Measurements from ENCODE around the gene NOXA1. TPM values are rescaled to one million over a fixed set of nuclear protein-coding genes. Genes with fewer than 3 reads are reported as not detected.
A peak's percentile ranks its signal among the peaks of the same experiment; 100 is the strongest.

Gene NOXA1
- total and polyA plus RNA-seq, 5 donors = 3.1 to 7.5 (median 4.3) TPM

DNA sequence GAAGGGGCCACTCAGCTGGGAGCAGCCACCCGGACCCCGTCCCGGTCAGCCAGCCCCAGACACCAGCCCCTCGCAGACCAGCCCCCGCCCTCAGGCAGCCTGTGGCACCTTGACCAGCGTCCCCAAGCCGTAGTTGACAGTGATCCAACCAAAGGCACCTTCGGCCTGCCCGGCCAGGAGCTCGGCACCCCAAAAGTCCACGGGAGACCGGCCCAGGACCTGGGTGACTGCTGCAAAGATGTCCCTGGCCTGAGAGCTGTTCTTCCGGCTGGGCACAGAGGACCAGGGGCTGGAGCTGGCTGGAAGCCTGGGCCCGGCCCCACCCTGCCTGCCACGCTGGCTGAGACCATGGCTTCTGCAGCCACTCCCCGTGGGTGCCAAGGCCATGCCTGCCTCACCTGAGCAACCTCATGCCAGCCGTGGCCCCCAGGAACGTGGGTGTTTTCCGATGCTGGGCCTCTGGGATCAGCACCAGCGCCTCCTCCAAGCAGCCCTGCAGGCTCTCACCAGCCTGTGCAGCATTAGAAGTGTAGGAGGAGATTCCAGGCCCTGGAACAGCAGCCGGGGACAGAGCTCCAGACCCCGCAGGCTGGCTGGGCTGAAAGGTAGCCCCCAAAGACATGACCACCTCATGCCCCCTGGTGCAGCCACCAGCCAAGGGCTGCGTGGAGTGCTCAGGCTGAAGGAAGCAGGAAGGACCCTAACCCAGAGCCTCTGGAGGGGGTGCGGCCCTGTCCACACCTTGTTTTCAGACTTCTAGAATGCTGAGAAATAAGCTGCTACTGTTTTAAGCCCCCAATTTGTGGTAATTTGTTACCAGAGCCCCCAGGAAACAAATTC lies 13.8 kb downstream of the NOXA1 start:
- H3K27me3 ChIP-seq (ENCODE audit: control insufficient read depth, insufficient read depth) = no peaks in the 10 kb centered on the region
- no peak overlapping the region for H3K4me3 ChIP-seq (ENCODE audit: low read length)
- ATAC-seq = no peak
- 80% methylated on average over 24 of the region's 24 CpGs for WGBS
- DNase-seq = peak; percentile 13 to 58 (median 39)
- no peak overlapping the region for H3K27ac ChIP-seq (ENCODE audit: low read length)
- H3K4me1 ChIP-seq (ENCODE audit: control insufficient read depth, insufficient read depth, low read length) = no peaks in the 10 kb centered on the region
- no peaks in the 10 kb centered on the region for H3K9me3 ChIP-seq (ENCODE audit: control insufficient read depth, low read length)
- intact Hi-C loops (cut with DNase I) = no loop called here

DNA sequence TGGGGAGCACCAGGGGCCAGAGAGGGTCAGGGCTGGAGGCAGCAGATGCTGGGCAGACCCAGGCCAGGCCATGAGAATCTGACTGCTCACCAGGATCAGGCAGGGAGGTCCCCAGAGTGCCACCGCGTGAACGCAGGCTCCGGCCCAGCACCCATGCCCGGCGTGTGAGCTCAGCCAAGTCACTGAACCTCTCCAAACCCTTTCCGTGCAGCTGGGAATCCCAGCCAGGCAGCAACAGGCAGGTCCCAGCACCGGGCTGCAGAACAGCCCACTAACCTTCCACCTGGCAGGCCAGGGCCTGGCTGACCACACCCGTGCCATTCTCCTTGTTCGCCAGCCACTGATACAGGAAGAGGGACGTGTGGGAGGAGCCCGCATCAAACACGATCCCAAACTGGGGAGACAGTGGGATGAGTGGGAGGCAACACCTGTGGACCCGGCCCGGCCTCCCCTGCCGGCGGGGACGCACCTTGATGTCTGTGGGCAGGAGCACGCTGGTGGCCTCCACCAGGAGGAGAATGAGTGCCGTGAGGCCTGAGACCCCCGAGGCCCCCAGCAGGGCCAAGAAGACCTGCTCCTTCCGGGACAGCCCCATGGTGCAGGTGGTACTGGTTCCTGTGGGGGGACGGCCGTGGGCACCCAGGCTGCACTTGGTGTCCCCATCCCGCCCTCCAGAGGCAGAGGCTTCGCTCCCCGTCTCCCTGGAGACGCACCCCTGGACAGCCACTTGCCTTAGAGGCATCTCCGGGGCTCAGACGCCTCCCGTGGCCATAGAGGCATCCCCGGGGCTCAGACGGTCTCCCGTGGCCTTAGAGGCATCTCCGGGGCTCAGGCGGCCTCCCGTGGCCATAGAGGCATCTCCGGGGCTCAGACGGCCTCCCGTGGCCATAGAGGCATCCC lies 14.7 kb downstream of the NOXA1 start:
- no peaks in the 10 kb centered on the region for H3K9me3 ChIP-seq (ENCODE audit: control insufficient read depth, low read length)
- ATAC-seq (no peak), DNase-seq (peak in 2 of 3 donors; percentile 42 to 53)
- intact Hi-C loops (cut with DNase I) = no loop called here
- WGBS = 81% methylated on average over 40 of the region's 40 CpGs
- no peak overlapping the region for H3K4me3 ChIP-seq (ENCODE audit: low read length)
- H3K27me3 ChIP-seq (ENCODE audit: control insufficient read depth, insufficient read depth) = no peaks in the 10 kb centered on the region
- no peak overlapping the region for H3K27ac ChIP-seq (ENCODE audit: low read length)
- H3K4me1 ChIP-seq (ENCODE audit: control insufficient read depth, insufficient read depth, low read length) = no peaks in the 10 kb centered on the region

DNA sequence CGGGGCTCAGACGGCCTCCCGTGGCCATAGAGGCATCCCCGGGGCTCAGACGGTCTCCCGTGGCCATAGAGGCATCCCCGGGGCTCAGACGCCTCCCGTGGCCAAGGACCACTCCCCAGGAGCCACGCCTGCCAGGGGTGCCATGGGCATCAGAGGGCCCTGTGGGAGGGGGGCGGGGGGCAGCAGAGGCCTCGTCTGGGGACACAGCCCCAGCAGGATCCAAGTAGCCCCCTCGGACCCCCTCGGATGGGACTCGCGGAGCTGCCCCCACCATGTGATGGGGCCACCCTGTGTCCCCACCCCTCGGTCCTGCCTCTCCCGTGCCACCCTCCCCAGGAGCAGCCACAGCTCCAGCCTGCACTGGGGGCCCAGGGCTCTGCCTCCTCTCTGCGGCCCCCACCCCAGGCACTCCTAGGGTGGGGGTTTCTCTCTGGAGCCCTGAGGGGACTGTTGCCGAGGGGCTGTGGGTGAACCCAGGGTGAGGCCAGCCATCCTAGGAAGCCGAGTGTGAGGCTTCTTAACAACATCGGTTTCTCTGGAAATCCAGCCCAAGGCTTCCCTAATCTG lies 15.5 kb downstream of the NOXA1 start:
- Histone ChIP-seq H3K27me3 (ENCODE audit: control insufficient read depth, insufficient read depth) (no peaks in the 10 kb centered on the region), H3K4me3 (ENCODE audit: low read length) (no peak overlapping the region), H3K9me3 (ENCODE audit: control insufficient read depth, low read length) (no peaks in the 10 kb centered on the region), H3K27ac (ENCODE audit: low read length) (no peak overlapping the region), H3K4me1 (ENCODE audit: control insufficient read depth, insufficient read depth, low read length) (no peaks in the 10 kb centered on the region)
- 83% methylated on average over 22 of the region's 22 CpGs for WGBS
- ATAC-seq (no peak), DNase-seq (peak; percentile 10 to 58 (median 32))
- intact Hi-C loops (cut with DNase I) = no loop called here

DNA sequence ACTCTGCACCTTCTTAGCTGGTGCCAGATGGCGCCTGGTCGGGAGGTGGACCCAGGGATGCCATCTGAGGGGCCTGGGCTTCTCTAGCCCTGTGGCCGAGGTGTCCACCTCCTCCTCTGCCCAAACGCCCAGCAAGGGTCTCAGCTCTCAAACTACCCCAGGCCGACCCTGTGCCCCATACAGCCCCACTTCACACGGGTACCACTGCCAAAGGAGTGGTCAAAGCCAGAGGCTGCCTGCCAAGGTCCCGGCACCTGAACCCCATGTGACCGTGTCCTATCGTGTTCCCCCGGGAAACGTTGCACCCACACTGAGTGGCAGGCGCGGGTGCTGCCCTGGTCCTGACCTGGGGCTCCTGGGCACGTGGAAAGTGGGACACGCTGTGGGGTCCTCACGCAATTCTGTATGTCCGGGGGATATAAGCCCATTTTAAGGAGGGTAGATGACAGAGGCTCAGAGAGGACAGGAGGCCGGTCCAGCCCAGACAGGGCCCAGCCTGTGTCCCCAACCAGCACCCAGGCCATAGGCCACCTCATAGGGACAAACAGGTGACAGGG lies 16.0 kb downstream of the NOXA1 start:
- Histone ChIP-seq H3K4me3 (ENCODE audit: low read length) (no peak overlapping the region), H3K9me3 (ENCODE audit: control insufficient read depth, low read length) (no peaks in the 10 kb centered on the region), H3K27me3 (ENCODE audit: control insufficient read depth, insufficient read depth) (no peaks in the 10 kb centered on the region), H3K4me1 (ENCODE audit: control insufficient read depth, insufficient read depth, low read length) (no peaks in the 10 kb centered on the region), H3K27ac (ENCODE audit: low read length) (no peak overlapping the region)
- peak; percentile 9 to 41 (median 34) for DNase-seq
- intact Hi-C loops (cut with DNase I) = no loop called here
- 69% methylated on average over 18 of the region's 18 CpGs for WGBS
- no peak for ATAC-seq

DNA sequence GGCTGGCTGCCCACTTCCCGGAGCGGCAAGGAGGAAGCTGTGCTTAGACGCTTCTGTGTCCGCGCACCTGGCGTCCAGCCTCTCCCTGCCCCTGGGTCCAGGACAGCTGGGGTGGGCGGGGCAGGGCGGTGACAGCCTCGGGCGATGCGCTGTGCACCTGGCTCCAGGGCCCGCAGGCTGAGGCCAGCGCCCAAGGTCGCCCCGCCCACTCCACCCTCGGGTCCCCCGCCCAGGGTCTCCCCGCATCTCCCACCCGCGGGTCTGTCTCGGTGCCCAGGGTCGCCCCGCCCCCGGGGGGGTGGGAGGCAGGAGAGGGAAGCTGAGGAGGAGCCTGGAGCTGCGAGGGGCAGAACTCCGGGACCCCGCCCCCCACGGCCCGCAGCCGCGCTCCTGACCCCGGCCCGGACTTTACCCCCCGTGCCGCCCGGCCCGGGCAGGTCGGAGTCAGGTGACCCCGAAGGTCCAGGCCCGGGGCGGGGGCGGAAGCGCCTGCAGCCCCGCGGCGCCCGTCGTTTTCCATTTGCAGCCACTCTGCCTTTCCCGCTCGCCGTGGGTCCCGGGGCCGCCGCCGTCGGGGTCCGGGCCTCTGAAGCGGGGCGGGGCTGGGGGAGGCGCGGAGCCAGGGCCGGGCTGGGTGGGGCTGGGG lies 18.2 kb downstream of the NOXA1 start, which contains the start of gene ENTPD8:
Gene ENTPD8 (minus strand): TSS at position 69 of the 646 bp plus-strand sequence. CDS start 3,072 bp downstream, outside the sequence.
- peak; percentile 20 to 32 for ATAC-seq
- H3K4me3 ChIP-seq (ENCODE audit: low read length) = peak within 1 kb of the TSS; percentile 51

DNA sequence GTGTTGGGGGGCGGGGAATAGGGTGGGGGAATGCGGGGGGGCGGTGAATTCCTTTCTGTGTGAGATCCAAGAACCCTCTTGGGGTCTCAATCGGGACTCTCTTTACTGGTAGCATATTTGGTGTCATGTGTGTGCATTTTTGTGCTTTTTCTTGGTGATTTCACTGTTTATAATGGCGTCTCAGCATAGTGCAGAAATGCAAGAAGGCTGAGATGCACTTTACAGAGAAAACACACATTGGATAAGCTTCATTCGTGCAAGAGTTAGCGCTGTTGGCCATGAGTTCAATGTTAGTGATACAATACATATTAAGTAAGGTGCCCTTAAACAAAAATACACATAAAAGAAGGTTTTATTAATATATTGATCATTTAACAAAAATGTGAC lies 18.7 kb downstream of the NOXA1 start:
- ATAC-seq (no peak), DNase-seq (no peak)
- H3K4me1 ChIP-seq (ENCODE audit: control insufficient read depth, insufficient read depth, low read length) = no peaks in the 10 kb centered on the region
- no peak overlapping the region for H3K27ac ChIP-seq (ENCODE audit: low read length)
- WGBS = 18% methylated on average over 7 of the region's 7 CpGs
- peak overlapping the region; percentile 51 for H3K4me3 ChIP-seq (ENCODE audit: low read length)
- no peaks in the 10 kb centered on the region for H3K9me3 ChIP-seq (ENCODE audit: control insufficient read depth, low read length)
- no peaks in the 10 kb centered on the region for H3K27me3 ChIP-seq (ENCODE audit: control insufficient read depth, insufficient read depth)
- intact Hi-C loops (cut with DNase I) = no loop called here

More for the DNA sequence above, 18.2 kb downstream of the NOXA1 start, which contains the start of gene ENTPD8:
- peak; percentile 30 to 69 (median 65) for DNase-seq
- Histone ChIP-seq H3K9me3 (ENCODE audit: control insufficient read depth, low read length) (no peaks in the 10 kb centered on the region), H3K4me1 (ENCODE audit: control insufficient read depth, insufficient read depth, low read length) (no peaks in the 10 kb centered on the region), H3K27me3 (ENCODE audit: control insufficient read depth, insufficient read depth) (no peaks in the 10 kb centered on the region), H3K27ac (ENCODE audit: low read length) (no peak within 1 kb of the TSS)
- 1% methylated on average over 62 of the region's 62 CpGs for WGBS
- intact Hi-C loops (cut with DNase I) = no loop called here

- no peak overlapping the region for H3K4me3 ChIP-seq (ENCODE audit: low read length)
- no peak overlapping the region for H3K27ac ChIP-seq (ENCODE audit: low read length)
- DNase-seq (no peak), ATAC-seq (no peak)
- no peaks in the 10 kb centered on the region for H3K9me3 ChIP-seq (ENCODE audit: control insufficient read depth, low read length)
- H3K4me1 ChIP-seq (ENCODE audit: control insufficient read depth, insufficient read depth, low read length) = no peaks in the 10 kb centered on the region
- intact Hi-C loops (cut with DNase I) = no loop called here
- no peaks in the 10 kb centered on the region for H3K27me3 ChIP-seq (ENCODE audit: control insufficient read depth, insufficient read depth)
- 86% methylated on average over 14 of the region's 14 CpGs for WGBS
Measured at GRCh38 chr9:137444106-137444790, 21.1 kb downstream of the NOXA1 start.

GRCh38 chr9:137445275-137445807 lies 22.1 kb downstream of the NOXA1 start:
- no peaks in the 10 kb centered on the region for H3K27me3 ChIP-seq (ENCODE audit: control insufficient read depth, insufficient read depth)
- H3K4me1 ChIP-seq (ENCODE audit: control insufficient read depth, insufficient read depth, low read length) = no peaks in the 10 kb centered on the region
- peak; percentile 47 to 60 for ATAC-seq
- WGBS = 18% methylated on average over 14 of the region's 14 CpGs
- H3K4me3 ChIP-seq (ENCODE audit: low read length) = no peak overlapping the region
- intact Hi-C loops (cut with DNase I) = no loop called here
- H3K9me3 ChIP-seq (ENCODE audit: control insufficient read depth, low read length) = no peaks in the 10 kb centered on the region
- H3K27ac ChIP-seq (ENCODE audit: low read length) = no peak overlapping the region
- peak; percentile 76 to 92 (median 90) for DNase-seq

DNA sequence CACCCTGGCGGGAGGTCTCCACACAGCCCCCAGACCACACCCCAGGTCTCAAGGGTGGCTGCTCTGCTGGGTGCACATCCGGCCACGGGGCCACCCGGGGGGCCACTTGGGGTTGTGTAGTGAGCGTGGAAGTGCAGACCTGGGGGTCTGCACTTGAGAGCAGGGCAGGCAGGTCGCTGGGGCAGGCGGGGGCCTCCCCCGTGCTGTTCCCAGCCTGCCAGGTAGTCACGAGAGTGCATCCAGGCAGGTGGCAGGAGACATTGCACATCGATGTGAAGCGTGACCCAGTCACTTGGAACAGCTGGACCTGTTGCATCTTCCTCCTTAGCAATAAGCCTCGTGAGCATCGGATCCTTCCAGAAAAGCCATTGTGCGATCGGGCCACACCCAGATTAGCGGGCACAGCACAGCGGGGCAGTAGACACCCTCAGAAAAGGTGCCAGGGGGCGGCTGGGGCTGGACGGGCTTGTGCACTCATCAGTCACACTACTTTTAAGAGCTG lies 22.8 kb downstream of the NOXA1 start:
- intact Hi-C loops (cut with DNase I) = no loop called here
- H3K27me3 ChIP-seq (ENCODE audit: control insufficient read depth, insufficient read depth) = no peaks in the 10 kb centered on the region
- H3K9me3 ChIP-seq (ENCODE audit: control insufficient read depth, low read length) = no peaks in the 10 kb centered on the region
- WGBS = 60% methylated on average over 19 of the region's 19 CpGs
- no peak overlapping the region for H3K4me3 ChIP-seq (ENCODE audit: low read length)
- no peak overlapping the region for H3K27ac ChIP-seq (ENCODE audit: low read length)
- no peaks in the 10 kb centered on the region for H3K4me1 ChIP-seq (ENCODE audit: control insufficient read depth, insufficient read depth, low read length)
- DNase-seq (peak; percentile 14 to 55 (median 36)), ATAC-seq (peak in 1 of 2 donors; percentile 10)

Data from right cardiac atrium (tissue), 5 donors.